ENCODE data around the gene PALLD.

PALLD gene

DNA sequence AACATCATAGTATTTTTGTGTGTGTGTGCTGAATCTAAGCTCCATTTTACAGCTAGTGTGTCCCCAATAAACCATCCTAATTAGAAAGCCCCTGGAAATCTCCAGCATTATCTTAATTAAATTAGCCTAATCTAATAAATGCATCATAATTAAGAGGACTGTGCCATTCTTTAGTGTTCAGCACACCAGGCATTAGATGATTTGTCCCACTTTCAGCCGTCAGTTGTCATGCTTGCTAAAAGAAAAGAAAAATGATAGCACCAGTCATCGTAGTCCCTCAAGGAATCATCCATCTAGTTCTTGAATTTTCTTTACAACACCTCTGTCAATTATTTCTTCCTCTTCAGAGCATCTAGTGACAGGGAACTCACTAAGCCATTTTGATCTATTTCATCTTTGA, 155.9 kb downstream of the PALLD start:
- DNase-seq = no peak

GRCh38 chr4:168654104-168654847, 157.4 kb downstream of the PALLD start:
- no peak for DNase-seq

DNA sequence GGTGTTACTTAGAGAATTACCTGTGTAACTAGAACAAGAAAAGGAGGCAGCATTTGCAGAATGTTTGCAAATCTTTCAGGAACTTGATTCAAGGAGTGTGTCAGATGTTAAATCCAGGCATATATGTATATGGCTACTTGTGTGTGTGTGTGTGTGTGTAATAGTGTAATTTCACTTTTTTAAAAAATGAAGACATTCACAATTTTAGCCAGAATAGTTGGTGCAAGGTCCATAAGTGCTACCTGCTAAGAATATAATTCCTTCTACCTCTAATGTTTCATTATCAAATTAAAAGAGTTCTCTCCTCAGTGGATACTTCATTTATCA, 158.0 kb downstream of the PALLD start:
- DNase-seq = no peak

DNA sequence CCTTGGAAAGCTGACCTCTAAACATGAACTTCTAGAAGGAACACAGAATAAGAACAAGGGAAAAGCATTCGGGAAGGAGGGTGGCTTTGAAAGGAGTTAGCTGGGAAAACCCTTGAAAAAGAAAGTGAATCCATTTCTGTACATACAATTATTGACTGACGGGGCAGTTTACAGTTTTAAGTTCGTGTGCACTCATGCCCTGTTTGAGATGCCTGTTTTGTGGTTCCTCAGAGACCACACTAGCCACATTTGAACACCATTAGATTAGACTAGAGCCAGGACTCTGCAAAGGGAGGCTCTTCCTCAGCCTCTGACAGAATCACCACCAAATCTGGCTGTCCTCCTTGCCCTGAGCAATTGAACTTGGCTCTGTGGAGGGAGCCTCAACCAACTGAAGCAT, 158.3 kb downstream of the PALLD start:
- no peak for DNase-seq

DNA sequence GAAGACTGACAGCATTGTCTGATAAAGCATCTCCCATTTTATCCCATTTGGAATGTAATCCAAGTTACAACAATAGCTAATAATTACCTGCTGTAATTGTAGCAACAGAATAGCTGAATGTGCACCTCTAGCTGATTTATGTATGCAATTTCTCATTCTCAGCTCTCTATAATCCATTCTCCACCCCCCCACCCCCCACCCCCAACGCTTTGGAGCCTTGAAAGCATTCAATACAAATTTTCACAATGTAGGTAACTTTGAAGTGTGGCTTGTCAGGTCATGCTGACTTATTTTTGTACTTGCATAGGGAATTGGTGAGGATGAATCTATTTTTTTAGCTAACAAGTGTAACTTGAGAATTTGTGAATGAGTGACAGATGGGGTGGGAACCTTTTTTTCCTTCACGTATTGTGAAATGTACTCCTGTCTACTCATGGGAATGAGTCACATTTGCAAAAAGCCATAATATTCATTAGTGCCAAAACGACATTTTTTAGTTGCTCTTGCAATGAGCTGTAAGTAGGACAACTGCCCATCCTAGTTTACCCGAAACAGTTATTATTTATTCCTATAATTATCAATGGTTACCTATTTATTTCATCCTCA, 159.3 kb downstream of the PALLD start:
- no peak for DNase-seq

DNA sequence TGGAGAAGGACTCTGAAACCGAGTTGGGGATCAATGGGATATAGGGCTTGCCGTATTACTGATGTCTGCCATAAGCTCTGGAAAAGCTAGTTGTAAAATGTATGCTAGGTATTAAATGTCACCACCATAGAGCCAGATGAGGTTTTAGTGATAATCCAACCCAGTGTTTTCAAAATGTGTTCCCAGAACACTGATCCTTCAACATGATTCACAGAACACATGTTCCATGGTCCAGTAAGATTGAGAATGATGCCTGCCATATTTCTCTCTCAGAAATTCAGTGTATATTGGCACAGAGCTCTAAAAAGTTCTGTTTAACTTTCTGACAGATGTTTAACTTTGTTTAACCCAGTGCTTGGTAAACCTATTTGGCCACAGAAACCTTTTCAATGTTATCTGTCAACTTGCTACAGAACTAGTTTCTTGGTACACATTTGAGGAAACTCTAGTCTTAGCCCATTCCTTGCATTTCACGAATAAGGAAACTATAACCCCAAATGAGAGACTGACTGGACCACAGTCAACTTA, 160.2 kb downstream of the PALLD start:
- DNase-seq = no peak

DNA sequence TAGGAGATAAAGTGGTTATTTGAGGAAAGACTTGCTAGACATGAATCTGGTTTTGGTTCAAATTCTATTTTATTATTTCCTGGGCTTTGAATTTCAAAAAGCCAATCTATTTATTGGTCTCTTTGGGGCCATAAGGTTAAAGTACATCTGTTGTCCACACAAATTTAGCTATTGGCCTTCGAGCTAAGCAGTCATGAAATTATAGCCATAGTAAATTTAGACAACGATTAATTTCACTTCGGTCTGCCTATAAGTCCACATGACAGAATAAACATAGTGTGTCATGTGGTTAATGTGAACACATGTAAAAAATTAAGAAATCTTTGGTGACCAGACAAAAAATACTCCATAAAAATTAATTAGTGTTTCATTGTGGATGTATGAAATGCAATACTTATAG, 161.9 kb downstream of the PALLD start:
- DNase-seq = no peak

GRCh38 chr4:168659741-168660465, 163.1 kb downstream of the PALLD start:
- no peak for DNase-seq

- DNase-seq = no peak
These were observed 165.6 kb downstream of the PALLD start for GRCh38 chr4:168662297-168662984.

DNA sequence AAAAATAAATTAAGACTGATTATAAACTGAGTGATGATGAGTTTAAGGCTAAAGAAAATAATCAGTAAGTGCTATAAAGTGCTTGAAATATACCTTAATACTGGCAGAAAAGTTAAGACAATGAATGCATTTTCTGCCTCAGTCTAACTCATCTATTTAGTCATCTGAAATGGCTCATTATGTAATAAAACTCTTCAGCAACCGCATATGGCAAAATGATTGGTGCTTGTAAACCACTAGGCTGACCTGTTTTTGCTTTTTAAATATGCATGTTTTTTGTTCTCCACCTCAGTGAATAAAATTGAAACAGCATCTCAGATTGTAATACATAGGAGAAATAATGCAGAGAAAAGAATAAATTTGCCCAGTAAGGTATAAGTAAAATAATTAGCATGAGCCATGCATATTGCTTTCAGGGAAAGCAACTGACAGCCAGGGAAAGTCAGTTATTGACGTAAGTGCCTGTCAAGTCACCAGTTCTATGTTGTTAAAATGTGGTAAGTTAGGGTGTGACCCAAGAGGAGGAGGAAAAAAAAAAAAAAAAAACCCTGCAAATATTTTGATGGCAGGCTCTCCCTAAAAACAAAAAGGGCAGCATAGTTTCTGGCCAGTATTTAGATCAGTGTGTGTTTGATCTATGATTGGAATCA, 167.5 kb downstream of the PALLD start:
- DNase-seq = no peak

DNA sequence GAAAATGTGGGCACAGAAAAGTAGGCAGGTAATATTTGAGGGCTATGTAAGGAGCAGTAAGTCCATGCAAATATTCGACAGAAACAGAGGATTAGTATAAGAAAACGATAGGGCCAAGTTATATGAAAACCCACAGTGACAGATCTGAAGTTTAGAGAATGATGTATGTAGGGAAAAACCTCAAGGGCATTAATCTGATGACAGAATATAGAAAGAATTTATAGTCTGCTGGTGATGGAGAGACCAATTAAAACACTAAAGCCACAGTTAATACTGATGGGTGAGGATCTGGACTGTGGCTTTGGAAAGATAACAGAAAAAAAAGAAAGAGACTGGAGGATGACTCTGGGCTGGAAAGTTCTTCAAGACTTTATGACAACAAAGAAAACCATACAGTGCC, 169.7 kb downstream of the PALLD start:
- no peak for DNase-seq

DNA sequence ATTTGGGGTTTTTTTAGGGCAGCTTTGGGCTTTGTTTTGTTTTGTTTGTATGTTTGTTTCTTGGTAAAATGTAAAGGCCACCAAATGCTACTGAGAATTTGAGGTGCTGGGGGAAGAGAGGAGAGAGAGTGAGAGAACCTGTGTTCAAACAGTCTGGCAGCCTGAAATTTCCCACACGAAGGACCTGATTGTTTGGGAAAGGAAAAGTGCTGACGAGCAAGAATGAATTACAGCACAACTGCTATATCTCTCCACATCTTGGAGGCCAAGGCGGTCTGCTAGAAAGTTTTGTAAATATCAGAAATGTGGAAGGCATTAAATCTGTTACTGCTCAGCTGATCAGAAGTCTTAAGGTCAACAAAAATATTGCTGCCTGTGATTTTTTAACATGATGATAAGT, 170.5 kb downstream of the PALLD start:
- no peak for DNase-seq

GRCh38 chr4:168667921-168668320, 171.1 kb downstream of the PALLD start:
- DNase-seq = no peak

GRCh38 chr4:168673476-168673875, 176.6 kb downstream of the PALLD start:
- no peak for DNase-seq

DNA sequence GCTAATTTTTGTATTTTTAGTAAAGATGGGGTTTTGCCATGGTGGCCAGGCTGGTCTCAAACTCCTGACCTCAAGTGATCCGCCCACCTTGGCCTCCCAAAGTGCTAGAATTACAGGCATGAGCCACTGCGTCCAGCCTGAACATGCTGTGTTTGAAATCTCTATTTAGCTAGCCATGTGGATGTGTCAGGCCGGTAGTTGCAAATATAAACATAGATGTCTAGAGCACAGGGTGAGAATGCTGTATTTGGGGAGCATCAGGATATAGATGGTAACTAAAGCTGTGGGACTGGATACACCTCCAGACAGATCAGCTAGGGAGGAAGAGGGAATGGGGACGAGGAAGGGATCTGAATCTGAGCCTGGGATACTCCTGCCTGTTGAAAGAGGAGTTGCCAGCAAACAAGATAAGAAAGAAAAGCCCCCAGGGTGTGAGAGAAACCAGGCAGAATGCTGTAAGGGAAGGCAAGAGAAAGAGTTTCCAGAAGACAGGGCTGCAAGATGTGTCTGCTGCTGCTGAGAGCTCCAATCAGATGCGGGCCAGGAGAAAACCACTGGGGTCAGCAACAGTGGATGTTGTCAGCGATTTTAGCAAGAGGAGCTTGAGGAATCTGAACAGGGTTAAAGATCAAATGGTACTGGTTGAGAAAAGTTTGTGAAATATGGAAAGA, 177.4 kb downstream of the PALLD start:
- no peak for DNase-seq

DNA sequence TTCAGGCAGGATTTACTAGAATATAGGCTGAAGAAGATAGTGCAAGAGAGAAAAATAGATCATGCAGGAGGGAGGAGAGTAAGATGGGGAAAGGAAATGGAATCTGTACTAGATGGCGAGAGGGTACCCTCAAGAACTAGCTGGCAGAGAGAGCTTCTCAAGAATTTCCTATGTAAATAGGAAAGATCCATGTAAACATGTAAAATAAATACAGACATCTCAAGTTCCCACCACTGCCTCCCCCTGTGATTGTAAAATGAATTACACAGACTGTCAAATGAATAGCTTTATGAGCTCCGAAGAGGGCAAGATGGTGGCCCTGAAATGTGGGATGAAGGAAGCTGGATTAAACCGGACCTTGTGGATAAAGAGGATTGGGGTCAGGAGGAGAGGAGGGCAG, 178.0 kb downstream of the PALLD start:
- DNase-seq = no peak

DNA sequence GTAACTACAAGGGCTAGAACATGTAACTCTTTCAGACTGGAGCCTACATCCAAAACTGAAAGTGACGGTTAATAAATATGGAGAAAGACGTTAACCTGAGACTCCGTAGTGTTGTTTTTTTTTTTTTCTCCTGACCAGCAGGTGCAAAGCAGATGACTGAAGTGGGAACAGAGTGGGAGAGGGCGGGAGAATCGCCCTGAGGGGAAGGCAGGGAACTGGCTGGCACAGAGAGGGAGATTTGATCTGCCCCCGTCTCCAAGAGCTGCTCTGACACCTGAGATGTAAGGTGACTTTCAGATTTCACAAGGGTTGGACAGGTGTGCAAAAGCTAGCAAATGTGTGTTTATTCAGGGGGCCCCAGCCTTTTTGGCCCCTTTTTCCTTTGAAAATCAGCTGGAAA, 180.2 kb downstream of the PALLD start:
- DNase-seq = no peak

- DNase-seq = no peak
These were observed 181.0 kb downstream of the PALLD start for GRCh38 chr4:168677879-168678278.

DNA sequence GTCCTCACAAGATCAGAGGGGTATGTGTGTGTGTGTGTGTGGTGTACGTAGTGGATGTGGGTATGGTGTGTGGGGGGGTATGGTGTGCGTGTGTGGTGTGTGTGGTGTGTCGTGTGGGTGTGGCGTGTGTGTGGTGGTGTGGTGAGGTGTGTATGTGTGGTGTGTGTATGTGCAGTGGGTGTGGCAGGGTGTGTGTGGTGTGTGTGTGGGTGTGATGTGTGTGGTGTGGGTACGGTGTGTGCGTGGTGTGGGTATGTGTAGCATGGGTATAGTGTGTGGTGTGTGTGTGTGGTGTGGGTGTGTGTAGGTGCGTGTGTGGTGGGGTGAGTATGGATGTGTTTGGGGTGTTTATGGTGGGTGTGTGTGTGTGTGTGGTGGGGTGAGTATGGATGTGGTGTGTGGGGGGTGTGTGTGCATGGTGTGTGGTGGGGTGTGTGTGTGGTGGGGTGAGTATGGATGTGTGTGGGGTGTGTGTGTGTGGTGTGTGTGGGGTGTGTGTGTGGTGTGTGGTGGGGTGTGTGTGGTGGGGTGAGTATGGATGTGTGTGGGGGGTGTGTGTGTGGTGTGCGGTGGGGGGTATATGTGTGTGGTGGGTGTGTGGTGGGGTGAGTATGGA, 182.0 kb downstream of the PALLD start:
- no peak for DNase-seq

GRCh38 chr4:168679397-168679796, 182.5 kb downstream of the PALLD start:
- DNase-seq = no peak

GRCh38 chr4:168679819-168680218, 183.0 kb downstream of the PALLD start:
- no peak for DNase-seq

All from activated T-cell treated with anti-CD3 and anti-CD28 coated beads, Interleukin-2, amount 50 U/mL, for 1 hour (primary cell).